GM10248 (cell line): ENCODE measurements around the gene GRK3.

Experiments used
- CTCF ChIA-PET: fragments of 300-600 bp; sonication (Branson Sonifier 250); formaldehyde crosslinking; extraction: SDS; loops from one replicate; lab custom pipeline; 2021; ENCODE audit warnings: antibody characterized with exemption; lab: Yijun Ruan, JAX
- POLR2A ChIA-PET: fragments of 350-650 bp; sonication (Branson Sonifier 250); formaldehyde crosslinking; extraction: SDS; loops from one replicate; lab custom pipeline; 2020; ENCODE audit warnings: antibody characterized with exemption; lab: Yijun Ruan, JAX
- DNase-seq: peaks from one replicate; pipeline ENCODE4 v3.0.0; 2012; ENCODE audit errors: extremely low spot score
- CTCF ChIP-seq: IDR thresholded peaks from 2 replicates; pipeline ENCODE4 v1.5.1; 2012; ENCODE audit warnings: mild to moderate bottlenecking, low read depth; ENCODE audit errors: extremely low read depth, missing control alignments, control extremely low read depth

GRK3 gene

GRCh38 chr22:25697978-25698377 lies 133.5 kb downstream of the GRK3 start:
- DNase-seq: no peak
- CTCF ChIA-PET: no interaction called here
- POLR2A ChIA-PET: no interaction called here
- no peak for TF ChIP-seq CTCF

GRCh38 chr22:25698461-25698860 lies 134.0 kb downstream of the GRK3 start:
- ChIA-PET POLR2A (no interaction called here), CTCF (no interaction called here)
- no peak for TF ChIP-seq CTCF
- DNase-seq: no peak

- no peak for DNase-seq
- CTCF ChIA-PET: no interaction called here
- TF ChIP-seq CTCF: no peak
- POLR2A ChIA-PET: no interaction called here
Measured at GRCh38 chr22:25698978-25699377, 134.5 kb downstream of the GRK3 start.

- no peak for DNase-seq
- CTCF ChIA-PET: interaction anchor here (1.1 to 3.4 kb wide), 8 partner anchors 9 to 636 kb away, joined by 3 to 15 read pairs (median 5); no protein-coding TSS in a partner anchor
- TF ChIP-seq CTCF: no peak
- POLR2A ChIA-PET: no interaction called here
Measured at GRCh38 chr22:25701056-25701780, 136.7 kb downstream of the GRK3 start.

- ChIA-PET CTCF (interaction anchor here (0.7 to 3.4 kb wide), 9 partner anchors 8 to 635 kb away, joined by 3 to 15 read pairs (median 3); no protein-coding TSS in a partner anchor), POLR2A (no interaction called here)
- DNase-seq: peak; percentile 31
- peak; percentile 38 for TF ChIP-seq CTCF
Measured at GRCh38 chr22:25702040-25702439, 137.6 kb downstream of the GRK3 start.

DNA sequence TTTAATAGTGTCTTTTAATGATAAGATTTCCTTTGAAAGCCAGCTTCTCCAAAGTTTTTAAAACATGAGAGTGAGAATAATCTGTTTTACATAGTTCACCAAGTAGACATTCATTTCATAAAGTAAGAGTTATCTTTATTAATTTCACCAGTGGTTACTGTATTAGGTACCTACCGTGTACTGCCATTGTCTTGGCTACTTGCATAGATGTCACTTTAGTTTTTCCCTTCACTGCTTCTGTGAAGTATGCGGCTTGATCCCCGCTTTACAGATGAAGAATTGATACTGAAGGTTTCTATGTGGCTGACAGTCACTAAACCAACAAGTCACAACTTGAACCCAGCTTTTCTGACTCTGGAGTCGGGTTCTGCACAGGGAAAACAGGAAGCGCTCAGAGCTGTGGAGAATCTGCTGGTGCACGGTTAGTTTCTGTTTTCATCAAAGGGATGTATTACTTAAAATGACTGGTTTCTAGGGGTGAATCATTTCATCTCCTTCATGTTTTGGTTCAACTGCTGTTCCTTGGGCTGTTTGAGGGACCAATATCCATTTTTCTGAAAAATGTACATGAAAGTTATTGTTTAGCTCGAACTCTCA lies 138.2 kb downstream of the GRK3 start:
- CTCF ChIA-PET: interaction anchor here (0.7 to 3.4 kb wide), 10 partner anchors 9 to 258 kb away, joined by 3 to 15 read pairs (median 3); no protein-coding TSS in a partner anchor
- DNase-seq: peak; percentile 39
- no peak for TF ChIP-seq CTCF
- POLR2A ChIA-PET: no interaction called here
